ENCODE measurements around the gene ADGRG4.

GRCh38 chrX:136353526-136354093 lies 52.8 kb downstream of the ADGRG4 start:
- TF ChIP-seq CTCF (conservative IDR thresholded peaks at IDR 0.05; ENCODE audit: low read depth, low read length) (no peak), EZH2phosphoT487 (IDR thresholded peaks at IDR 0.05; ENCODE audit: borderline replicate concordance, low read length) (no peak), EZH2 (IDR thresholded peaks at IDR 0.05; ENCODE audit: low read length, unreplicated experiment) (no peak)

Measured in PC-3 (cell line).